T follicular helper cell (primary cell): Measurements from ENCODE around the gene SLC2A4RG.
"Not testable (repeated sequence)": the region's sequence is repeated elsewhere in the genome, so short reads cannot be mapped to it uniquely, and the experiment has no call there.

Experiments used
- DNase-seq: peaks from one replicate; pipeline ENCODE4 v3.0.0-alpha.2; 2020; ENCODE audit warnings: low read depth

The SLC2A4RG gene

GRCh38 chr20:63714858-63715257, 24.7 kb upstream of the SLC2A4RG start:
- DNase-seq, result no peak

- DNase-seq, result no peak
These were observed 20.6 kb upstream of the SLC2A4RG start for GRCh38 chr20:63718996-63719395.

- DNase-seq, result not testable (repeated sequence)
These were observed 16.5 kb upstream of the SLC2A4RG start for GRCh38 chr20:63722967-63723622.

GRCh38 chr20:63730189-63730733, 9.3 kb upstream of the SLC2A4RG start:
- not testable (repeated sequence) for DNase-seq

- DNase-seq, result no peak
These were observed 8.2 kb upstream of the SLC2A4RG start for GRCh38 chr20:63731410-63731809.

- no peak for DNase-seq
These were observed 7.2 kb upstream of the SLC2A4RG start for GRCh38 chr20:63732118-63733095.

- no peak for DNase-seq
These were observed 6.5 kb upstream of the SLC2A4RG start for GRCh38 chr20:63733117-63733516.

GRCh38 chr20:63733579-63734081, 5.9 kb upstream of the SLC2A4RG start:
- no peak for DNase-seq

- DNase-seq, result no peak
These were observed 5.2 kb upstream of the SLC2A4RG start for GRCh38 chr20:63734111-63734945.

GRCh38 chr20:63734946-63735858, 4.4 kb upstream of the SLC2A4RG start:
- DNase-seq, result no peak

GRCh38 chr20:63735859-63736718, 3.5 kb upstream of the SLC2A4RG start, which contains the start of gene LIME1:
Gene LIME1, plus strand, starts transcription at chr20:63736664. Its CDS starts 886 bp downstream, at chr20:63737550.
- peak; percentile 75 for DNase-seq

- peak; percentile 57 for DNase-seq
These were observed 2.5 kb upstream of the SLC2A4RG start for GRCh38 chr20:63736893-63737694.

GRCh38 chr20:63737695-63737944, 2.0 kb upstream of the SLC2A4RG start:
- no peak for DNase-seq

- DNase-seq, result peak; percentile 24
These were observed 1.5 kb upstream of the SLC2A4RG start for GRCh38 chr20:63737945-63738686.

- DNase-seq, result peak; percentile 22
These were observed 868 bp upstream of the SLC2A4RG start for GRCh38 chr20:63738687-63739129.

GRCh38 chr20:63740070-63740626, 572 bp downstream of the SLC2A4RG start:
- peak; percentile 37 for DNase-seq

GRCh38 chr20:63740627-63741353, 1.2 kb downstream of the SLC2A4RG start:
- peak; percentile 30 for DNase-seq
